Activated CD4-positive, alpha-beta T cell treated with anti-CD3 and anti-CD28 coated beads, Interleukin-2, amount 50 U/mL, for 1 hour (primary cell): ENCODE measurements around the gene TIMM50.
"Not testable (repeated sequence)": the region's sequence is repeated elsewhere in the genome, so short reads cannot be mapped to it uniquely, and the experiment has no call there.

Source experiments
- DNase-seq: peaks from one replicate; pipeline ENCODE4 v3.0.0-alpha.2; 2020

Gene TIMM50

GRCh38 chr19:39480337-39481228, at the start of gene TIMM50:
Gene TIMM50, plus strand, starts transcription at chr19:39480838. Its CDS starts 16 bp downstream, at chr19:39480854.
- DNase-seq, result peak; percentile 98

- DNase-seq, result no peak
These were observed 48.0 kb upstream of the TIMM50 start for GRCh38 chr19:39432677-39433025.

- DNase-seq, result no peak
These were observed 47.1 kb upstream of the TIMM50 start for GRCh38 chr19:39433480-39434079.

- DNase-seq, result no peak
These were observed 46.2 kb upstream of the TIMM50 start for GRCh38 chr19:39434123-39435076.

GRCh38 chr19:39435499-39436349, 44.9 kb upstream of the TIMM50 start, which contains the start of gene RPS16:
Gene RPS16, minus strand, starts transcription at chr19:39435949. Its CDS starts 54 bp downstream, at chr19:39435895.
- peak; percentile 99 for DNase-seq

DNA sequence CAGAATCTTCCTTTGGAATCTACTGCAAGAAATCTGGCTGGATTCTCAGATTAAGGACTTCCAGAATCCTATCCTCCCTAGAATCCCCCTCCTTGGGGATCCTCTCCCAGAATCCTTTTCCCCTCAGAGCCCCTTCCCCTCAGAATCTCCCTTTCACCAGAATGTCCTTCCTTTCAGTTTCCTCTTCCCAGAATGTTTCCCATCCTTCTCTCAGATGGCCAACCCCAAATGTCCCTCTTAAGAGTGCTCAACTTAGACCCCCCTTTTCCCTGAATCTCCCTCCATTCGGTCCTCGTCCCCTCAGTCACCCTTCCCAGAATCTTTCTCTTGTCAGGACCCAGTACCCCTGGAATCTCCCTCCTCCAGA, 44.3 kb upstream of the TIMM50 start:
- no peak for DNase-seq

- DNase-seq, result no peak
These were observed 42.2 kb upstream of the TIMM50 start for GRCh38 chr19:39438270-39438934.

DNA sequence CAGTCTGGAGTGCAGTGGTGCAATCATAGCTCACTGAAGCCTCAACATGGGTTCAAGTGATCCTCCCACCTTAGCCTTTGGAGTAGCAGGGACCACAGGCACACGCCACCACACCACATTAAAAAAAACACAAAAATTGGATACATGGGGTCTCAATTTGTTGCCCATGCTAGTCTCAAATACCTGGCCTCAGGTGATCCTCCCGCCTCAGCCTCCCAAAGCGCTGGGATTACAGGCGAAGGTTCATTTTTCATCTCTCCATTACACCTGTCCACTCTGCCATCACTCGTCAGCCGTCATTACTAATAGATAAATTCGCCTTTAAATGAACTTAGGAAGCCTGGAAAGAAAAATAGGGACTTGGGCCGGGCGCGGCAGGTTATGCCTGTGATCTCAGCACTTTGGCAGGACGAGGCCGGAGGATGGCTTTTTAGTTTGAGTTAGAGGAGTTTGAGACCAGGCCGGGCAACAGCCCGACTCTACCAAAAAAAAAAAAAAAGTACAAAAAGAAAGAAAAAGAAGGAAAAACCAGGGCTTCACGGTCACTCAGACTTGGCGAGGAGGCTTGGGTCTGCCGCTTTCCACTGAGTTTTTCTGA, 35.9 kb upstream of the TIMM50 start:
- no peak for DNase-seq

- DNase-seq, result peak; percentile 97
These were observed 35.2 kb upstream of the TIMM50 start, which contains the start of gene SUPT5H for GRCh38 chr19:39445196-39446111. Gene SUPT5H, plus strand, starts transcription at chr19:39445582. Its CDS starts 309 bp downstream, at chr19:39445891.

DNA sequence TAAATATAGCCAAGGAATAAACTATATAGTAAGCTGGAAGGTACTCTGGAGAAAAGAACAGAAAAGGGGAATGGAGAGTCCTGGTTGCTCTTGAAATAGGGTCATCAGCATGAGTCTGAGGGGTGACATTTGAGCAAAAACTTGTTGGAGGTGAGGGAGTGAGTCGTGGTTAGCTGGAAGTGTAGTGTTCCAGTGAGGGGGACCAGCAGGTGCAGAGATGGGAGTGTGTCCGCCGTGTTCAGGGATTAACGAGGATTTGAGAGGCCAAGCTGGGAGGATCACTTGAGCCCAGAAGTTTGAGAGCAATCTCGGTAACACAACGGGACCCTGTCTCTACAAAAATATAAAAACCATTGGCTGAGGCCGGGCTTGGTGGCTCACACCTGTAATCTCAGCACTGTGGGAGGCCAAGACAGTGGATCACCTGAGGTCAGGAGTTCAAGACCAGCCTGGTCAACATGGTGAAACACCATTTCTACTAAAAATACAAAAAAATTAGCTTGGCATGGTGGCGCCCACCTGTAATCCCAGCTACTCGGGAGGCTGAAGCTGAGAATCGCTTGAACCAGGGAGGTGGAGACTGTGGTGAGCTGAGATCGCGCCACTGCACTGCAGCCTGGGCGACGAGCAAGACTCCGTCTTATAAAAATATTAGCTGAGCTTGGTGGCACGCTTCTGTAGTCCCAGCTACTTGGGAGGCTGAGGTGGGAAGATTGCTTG, 34.1 kb upstream of the TIMM50 start:
- DNase-seq, result no peak

GRCh38 chr19:39448271-39448670, 32.4 kb upstream of the TIMM50 start:
- DNase-seq, result no peak

GRCh38 chr19:39449116-39449797, 31.4 kb upstream of the TIMM50 start:
- no peak for DNase-seq

DNA sequence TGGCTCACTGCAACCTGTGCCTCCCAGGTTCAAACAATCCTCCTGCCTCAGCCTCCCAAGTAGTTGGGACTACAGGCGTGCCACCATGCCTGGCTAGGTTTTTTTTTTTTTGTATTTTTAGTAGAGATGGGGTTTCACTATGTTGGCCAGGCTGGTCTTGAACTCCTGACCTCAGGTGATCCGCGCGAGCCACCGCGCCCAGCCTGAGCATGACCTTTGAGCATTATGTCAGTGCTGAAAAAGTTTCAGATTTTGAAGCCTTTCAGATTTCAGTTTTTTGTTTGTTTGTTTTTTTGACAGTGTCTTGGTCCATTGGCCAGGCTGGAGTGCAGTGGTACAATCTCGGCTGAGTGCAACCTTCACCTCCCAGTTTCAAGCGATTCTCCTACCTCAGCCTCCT, 29.4 kb upstream of the TIMM50 start:
- DNase-seq, result not testable (repeated sequence)

GRCh38 chr19:39463403-39463802, 17.2 kb upstream of the TIMM50 start:
- DNase-seq, result no peak

GRCh38 chr19:39465956-39466747, 14.5 kb upstream of the TIMM50 start:
- DNase-seq, result no peak

- no peak for DNase-seq
These were observed 12.7 kb upstream of the TIMM50 start for GRCh38 chr19:39467941-39468340.

GRCh38 chr19:39469036-39469435, 11.6 kb upstream of the TIMM50 start:
- DNase-seq, result no peak

DNA sequence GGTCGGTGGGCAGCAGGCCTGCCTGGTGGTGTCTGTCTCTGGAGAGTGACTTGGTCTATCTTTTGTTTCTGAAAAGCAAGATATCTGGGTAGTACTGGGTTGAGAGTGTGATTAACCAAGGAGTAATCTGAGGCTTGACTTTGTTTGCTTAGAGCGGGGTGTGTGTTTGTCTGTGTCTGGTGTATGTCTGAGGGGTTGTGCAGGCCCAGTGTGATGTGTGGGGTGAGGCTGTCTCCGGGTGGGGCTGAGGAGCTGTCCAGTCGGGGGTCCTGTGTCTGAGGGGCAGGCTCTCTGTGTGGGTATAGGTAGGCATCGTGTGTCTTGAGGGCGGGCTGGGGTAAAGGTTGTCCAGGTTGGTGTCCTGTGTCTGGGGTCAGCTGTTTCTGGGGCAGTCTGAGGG, 11.1 kb upstream of the TIMM50 start:
- no peak for DNase-seq
